T-helper 2 cell treated with Interferon-gamma antibody and Interleukin-4, amounts not matched to agents 100 ng/mL and 5 ng/mL, for 36 hours (primary cell): ENCODE data around the gene SLC43A2. TPM values are rescaled to one million over a fixed set of nuclear protein-coding genes. Genes with fewer than 3 reads are reported as not detected.
"Not testable (repeated sequence)": the region's sequence is repeated elsewhere in the genome, so short reads cannot be mapped to it uniquely, and the experiment has no call there.

Source experiments
- intact Hi-C: fragments of 100-400 bp; cut with micrococcal nuclease; formaldehyde crosslinking; loops from one replicate; pipeline ENCODE4 v1.15.1; 2023
- total RNA-seq: library from RNA; stranded (reverse); gene quantifications from 2 replicates; pipeline ENCODE4 v1.2.3, GENCODE V29; 2022

Gene SLC43A2
- 0.41 and 0.43 TPM in 2 replicates for total RNA-seq

- intact Hi-C loops = loop anchor here (2.0 to 10.0 kb wide), 3 partner anchors 65 to 353 kb away; partner anchors contain the start of genes BHLHA9, INPP5K, PITPNA and TRARG1
Measured at GRCh38 chr17:1627982-1628855, at the start of gene SLC43A2. SLC43A2 (minus strand) TSS chr17:1628834; CDS start chr17:1627874, 960 bp downstream.

GRCh38 chr17:1676401-1676800 is 47.8 kb upstream of the SLC43A2 start:
- intact Hi-C loops = no loop called here

GRCh38 chr17:1673041-1673785 is 44.6 kb upstream of the SLC43A2 start:
- intact Hi-C loops = no loop called here

GRCh38 chr17:1663934-1664333 is 35.3 kb upstream of the SLC43A2 start:
- intact Hi-C loops = not testable (repeated sequence)

- intact Hi-C loops = no loop called here
Measured at GRCh38 chr17:1661045-1661444, 32.4 kb upstream of the SLC43A2 start.

GRCh38 chr17:1658100-1658499 is 29.5 kb upstream of the SLC43A2 start:
- intact Hi-C loops = no loop called here

- intact Hi-C loops = no loop called here
Measured at GRCh38 chr17:1653735-1654134, 25.1 kb upstream of the SLC43A2 start.

- intact Hi-C loops = not testable (repeated sequence)
Measured at GRCh38 chr17:1652794-1653193, 24.2 kb upstream of the SLC43A2 start.

GRCh38 chr17:1651559-1651844 is 22.9 kb upstream of the SLC43A2 start:
- intact Hi-C loops = no loop called here

GRCh38 chr17:1650731-1651558 is 22.3 kb upstream of the SLC43A2 start:
- intact Hi-C loops = no loop called here

- intact Hi-C loops = loop anchor here (1.0 to 10.0 kb wide), 7 partner anchors 21 to 448 kb away; partner anchors contain the start of genes CRK, OVCA2 and PRPF8
Measured at GRCh38 chr17:1649844-1650501, 21.3 kb upstream of the SLC43A2 start, which contains the start of gene RILP. RILP (minus strand) TSS chr17:1649866; CDS start chr17:1649804, 62 bp downstream.

- intact Hi-C loops = loop anchor here (1.0 to 10.0 kb wide), 7 partner anchors 20 to 447 kb away; partner anchors contain the start of genes CRK, OVCA2 and PRPF8
Measured at GRCh38 chr17:1648963-1649843, 20.6 kb upstream of the SLC43A2 start.

GRCh38 chr17:1648173-1648962 is 19.7 kb upstream of the SLC43A2 start:
- intact Hi-C loops = loop anchor here (2.0 to 10.0 kb wide), 5 partner anchors 36 to 446 kb away; partner anchors contain the start of genes CRK, OVCA2 and PRPF8

- intact Hi-C loops = loop anchor here (2.0 to 10.0 kb wide), 5 partner anchors 37 to 445 kb away; partner anchors contain the start of genes CRK, OVCA2 and PRPF8
Measured at GRCh38 chr17:1647802-1648171, 19.2 kb upstream of the SLC43A2 start.

- intact Hi-C loops = loop anchor here (5.0 to 10.0 kb wide), 4 partner anchors 192 to 444 kb away; partner anchors contain the start of genes CRK and OVCA2
Measured at GRCh38 chr17:1646199-1646875, 17.7 kb upstream of the SLC43A2 start.

GRCh38 chr17:1645207-1646171 is 16.9 kb upstream of the SLC43A2 start, which contains the start of gene SCARF1:
SCARF1 (minus strand) TSS chr17:1645732; CDS start chr17:1645697, 35 bp downstream.
- intact Hi-C loops = loop anchor here (5.0 to 10.0 kb wide), 4 partner anchors 191 to 443 kb away; partner anchors contain the start of genes CRK and OVCA2
